Measurements from ENCODE around the gene C1RL. TPM values are rescaled to one million over a fixed set of nuclear protein-coding genes. Genes with fewer than 3 reads are reported as not detected.

C1RL gene
- total RNA-seq, 2 donors from 2014 or later = 32.5 to 46.4 TPM

DNA sequence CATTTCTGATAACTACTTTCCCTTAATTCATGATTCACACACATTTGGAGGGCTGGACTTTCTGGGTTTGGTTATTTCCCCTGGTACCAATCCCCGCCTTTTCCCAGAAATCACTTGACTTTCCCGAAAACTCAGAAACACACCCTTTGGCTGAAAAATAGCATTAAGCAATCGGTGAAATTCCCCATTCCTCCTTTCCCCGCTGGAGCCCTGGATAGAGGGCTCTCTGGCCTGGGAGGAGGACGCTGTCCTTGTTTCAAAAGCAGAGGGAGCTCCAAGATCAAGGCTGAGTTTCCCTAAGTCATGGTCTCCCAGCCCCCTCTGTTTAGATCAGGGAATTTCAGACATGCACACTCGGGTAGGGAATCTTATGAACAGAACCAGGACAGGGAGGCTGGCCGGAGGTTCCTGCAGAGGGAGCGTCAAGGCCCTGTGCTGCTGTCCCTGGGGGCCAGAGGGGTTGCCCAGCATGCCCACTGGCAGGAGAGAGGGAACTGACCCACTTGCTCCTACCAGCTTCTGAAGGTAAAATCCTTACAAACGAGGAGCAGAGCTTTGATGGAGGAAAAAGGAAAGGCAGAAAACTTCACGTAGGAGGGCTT lies 48.6 kb downstream of the C1RL start, which contains the start of gene C1S:
Gene C1S (plus strand): TSS at position 366 of the 602 bp plus-strand sequence. CDS start 1,195 bp downstream, outside the sequence.
- TF ChIP-seq CTCF (conservative IDR thresholded peaks at IDR 0.05) = peak; percentile 92
- H3K27ac Mint-ChIP-seq = peak within 1 kb of the TSS; percentile 85
- 49 to 52% methylated on average over 10 of the region's 10 CpGs for WGBS, 2 experiments (ENCODE audit: insufficient coverage in 1 of 2, insufficient read length in 1 of 2)
- Histone ChIP-seq H3K36me3 (ENCODE audit: control insufficient read depth, insufficient read depth, low read length) (no peaks in the 10 kb centered on the region), H3K27ac (ENCODE audit: low read depth, low read length) (no peak within 1 kb of the TSS), H3K9me3 (ENCODE audit: control insufficient read depth, low read length) (no peaks in the 10 kb centered on the region), H3K4me3 (ENCODE audit: low read length) (no peak within 1 kb of the TSS), H3K4me1 (ENCODE audit: control insufficient read depth, insufficient read depth, low read length) (no peaks in the 10 kb centered on the region), H3K27me3 (ENCODE audit: control insufficient read depth, insufficient read depth, low read length, poor library complexity, severe bottlenecking) (no peaks in the 10 kb centered on the region), H3K9ac (ENCODE audit: extremely low read depth, low read length, poor library complexity, severe bottlenecking) (no peak within 1 kb of the TSS)
- H3K27me3 Mint-ChIP-seq (ENCODE audit: insufficient read depth) = peaks cover 5% of the 10 kb centered on the region
- peaks cover 14% of the 10 kb centered on the region for H3K4me1 Mint-ChIP-seq
- H3K4me3 Mint-ChIP-seq = peak within 1 kb of the TSS; percentile 29
- H3K9me3 Mint-ChIP-seq = no peaks in the 10 kb centered on the region
- H3K36me3 Mint-ChIP-seq (ENCODE audit: low read depth) = no peaks in the 10 kb centered on the region
- peak; percentile 89 for DNase-seq

DNA sequence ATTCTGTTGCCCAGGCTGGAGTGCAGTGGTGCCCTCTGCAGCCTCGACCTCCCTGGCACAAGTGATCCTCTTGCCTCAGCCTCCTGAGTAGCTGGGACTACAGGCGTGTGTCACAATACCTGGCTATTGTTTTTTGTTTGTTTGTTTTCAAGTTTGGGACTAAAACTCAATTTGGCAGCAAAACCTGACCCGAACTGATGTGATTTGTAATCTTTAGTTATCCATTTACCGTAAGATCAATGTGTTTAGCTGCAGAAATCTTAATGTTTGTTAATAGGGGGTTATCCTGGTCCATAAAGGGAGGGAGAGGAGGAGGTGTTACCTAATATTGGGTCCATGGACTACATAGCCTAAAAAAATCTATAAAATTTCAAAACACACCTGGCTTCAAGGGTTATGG lies 49.2 kb downstream of the C1RL start:
- TF ChIP-seq CTCF (conservative IDR thresholded peaks at IDR 0.05) = no peak
- no peaks in the 10 kb centered on the region for H3K27me3 ChIP-seq (ENCODE audit: control insufficient read depth, insufficient read depth, low read length, poor library complexity, severe bottlenecking)
- Mint-ChIP-seq H3K36me3 (ENCODE audit: low read depth) (no peaks in the 10 kb centered on the region), H3K4me1 (peaks cover 14% of the 10 kb centered on the region), H3K4me3 (no peak overlapping the region), H3K9me3 (no peaks in the 10 kb centered on the region), H3K27me3 (ENCODE audit: insufficient read depth) (peaks cover 6% of the 10 kb centered on the region), H3K27ac (peak overlapping the region; percentile 85)
- H3K27ac ChIP-seq (ENCODE audit: low read depth, low read length) = no peak overlapping the region
- no peak overlapping the region for H3K9ac ChIP-seq (ENCODE audit: extremely low read depth, low read length, poor library complexity, severe bottlenecking)
- H3K4me3 ChIP-seq (ENCODE audit: low read length) = no peak overlapping the region
- DNase-seq = no peak
- H3K36me3 ChIP-seq (ENCODE audit: control insufficient read depth, insufficient read depth, low read length) = no peaks in the 10 kb centered on the region
- no peaks in the 10 kb centered on the region for H3K9me3 ChIP-seq (ENCODE audit: control insufficient read depth, low read length)
- 95 to 98% methylated on average over 4 of the region's 4 CpGs for WGBS, 2 experiments (ENCODE audit: insufficient coverage in 1 of 2, insufficient read length in 1 of 2)
- H3K4me1 ChIP-seq (ENCODE audit: control insufficient read depth, insufficient read depth, low read length) = no peaks in the 10 kb centered on the region

DNA sequence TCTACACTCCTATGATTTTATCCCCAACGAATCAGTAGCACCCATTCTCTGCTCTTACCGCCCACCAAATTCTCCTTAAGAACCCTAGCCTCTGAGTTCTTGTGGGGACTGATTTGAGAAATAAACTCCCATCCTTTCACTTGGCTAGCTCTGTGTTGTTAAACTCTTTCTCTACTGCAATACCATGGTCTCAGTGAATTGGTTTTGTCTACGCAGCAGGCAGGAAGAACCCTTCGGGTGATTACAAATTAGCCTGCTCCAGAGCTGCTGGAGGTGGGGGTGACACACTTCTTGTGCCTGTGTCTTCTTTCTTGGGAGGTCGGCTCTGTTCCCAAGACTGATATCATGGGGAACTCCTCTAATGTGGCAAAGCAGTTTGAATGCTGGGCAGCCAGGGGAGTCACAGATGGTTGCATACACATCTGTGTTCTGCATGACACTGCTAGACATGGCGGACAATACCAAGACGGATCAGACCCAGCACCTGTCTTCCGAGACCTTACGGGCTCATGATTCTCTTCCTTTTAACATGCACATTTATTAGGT lies 50.1 kb downstream of the C1RL start:
- Histone ChIP-seq H3K27ac (ENCODE audit: low read depth, low read length) (no peak overlapping the region), H3K27me3 (ENCODE audit: control insufficient read depth, insufficient read depth, low read length, poor library complexity, severe bottlenecking) (no peaks in the 10 kb centered on the region), H3K4me1 (ENCODE audit: control insufficient read depth, insufficient read depth, low read length) (no peaks in the 10 kb centered on the region), H3K36me3 (ENCODE audit: control insufficient read depth, insufficient read depth, low read length) (no peaks in the 10 kb centered on the region), H3K9me3 (ENCODE audit: control insufficient read depth, low read length) (no peaks in the 10 kb centered on the region), H3K4me3 (ENCODE audit: low read length) (no peak overlapping the region), H3K9ac (ENCODE audit: extremely low read depth, low read length, poor library complexity, severe bottlenecking) (no peak overlapping the region)
- Mint-ChIP-seq H3K4me1 (peaks cover 14% of the 10 kb centered on the region), H3K27ac (no peak overlapping the region), H3K27me3 (ENCODE audit: insufficient read depth) (peaks cover 6% of the 10 kb centered on the region), H3K4me3 (no peak overlapping the region), H3K9me3 (no peaks in the 10 kb centered on the region), H3K36me3 (ENCODE audit: low read depth) (no peaks in the 10 kb centered on the region)
- 92 to 93% methylated on average over 4 to 9 of the region's 9 CpGs for WGBS, 2 experiments (ENCODE audit: insufficient coverage in 1 of 2, insufficient read length in 1 of 2)
- TF ChIP-seq CTCF (conservative IDR thresholded peaks at IDR 0.05) = no peak
- DNase-seq = no peak
